T-helper 1 cell treated with Interleukin-12 subunit alpha and Interleukin-12 subunit beta and Interleukin-4 antibody, amounts not matched to agents 30 μg/mL and 1 μg/mL, for 36 hours (primary cell): ENCODE data around the gene SYNGR1.
A peak's percentile ranks its signal among the peaks of the same experiment; 100 is the strongest.

ENCODE experiments used
- H3K27ac Mint-ChIP-seq: one replicate; pipeline ENCODE4 v1.8.0; 2021; ENCODE audit warnings: mild to moderate bottlenecking, mixed read lengths
- H3K27me3 Mint-ChIP-seq: one replicate; pipeline ENCODE4 v1.8.0; 2021; ENCODE audit warnings: low read depth, mixed read lengths
- H3K36me3 Mint-ChIP-seq: one replicate; pipeline ENCODE4 v1.8.0; 2021; ENCODE audit warnings: low read depth, mixed read lengths
- H3K4me1 Mint-ChIP-seq: one replicate; pipeline ENCODE4 v1.8.0; 2021; ENCODE audit warnings: low read depth, mixed read lengths
- H3K4me3 Mint-ChIP-seq: one replicate; pipeline ENCODE4 v1.8.0; 2021; ENCODE audit warnings: mild to moderate bottlenecking, moderate library complexity, mixed read lengths
- H3K9me3 Mint-ChIP-seq: one replicate; pipeline ENCODE4 v1.8.0; 2021; ENCODE audit warnings: mixed read lengths

Gene SYNGR1

DNA sequence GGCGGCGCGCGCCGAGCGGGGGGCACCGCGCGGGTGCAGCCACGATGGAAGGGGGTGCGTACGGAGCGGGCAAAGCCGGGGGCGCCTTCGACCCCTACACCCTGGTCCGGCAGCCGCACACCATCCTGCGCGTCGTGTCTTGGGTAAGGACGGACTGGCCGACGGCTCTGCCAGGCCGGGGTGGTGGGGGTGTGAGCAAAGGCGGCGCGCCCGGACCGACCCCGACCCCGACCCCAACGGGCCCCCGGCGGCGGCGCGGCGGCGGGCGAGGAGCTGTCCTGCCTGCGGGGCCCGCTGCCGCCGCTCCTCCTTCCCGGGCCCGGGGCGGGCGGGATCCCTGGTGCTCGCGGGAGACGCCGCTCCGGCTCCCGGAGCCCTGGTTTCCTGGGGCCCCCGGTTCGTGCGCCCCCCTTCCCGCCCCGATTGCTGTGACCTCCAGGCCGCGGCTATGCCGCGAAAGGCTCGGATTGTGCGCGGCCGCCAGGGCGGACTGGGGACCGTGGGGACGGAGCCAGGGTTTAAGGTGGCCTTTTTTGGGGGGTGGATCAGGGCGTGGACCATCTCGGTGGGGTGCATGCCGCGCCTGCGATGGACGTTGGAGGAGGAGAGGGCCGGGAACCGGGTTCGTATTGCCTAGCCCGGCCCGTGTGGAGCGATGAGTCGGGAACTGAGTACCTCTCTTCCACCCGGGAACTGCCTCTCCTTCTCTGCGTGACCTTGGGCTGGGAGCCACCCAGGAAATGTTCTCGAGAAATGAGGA, at the start of gene SYNGR1:
Gene SYNGR1 (plus strand): TSS at position 25 of the 760 bp plus-strand sequence. CDS start 20 bp downstream, at position 45.
- Mint-ChIP-seq H3K36me3 (no peaks in the 10 kb centered on the region), H3K27me3 (peaks cover 39% of the 10 kb centered on the region), H3K4me3 (peak within 1 kb of the TSS; percentile 63), H3K9me3 (no peaks in the 10 kb centered on the region), H3K4me1 (peaks cover 8% of the 10 kb centered on the region), H3K27ac (no peak within 1 kb of the TSS)

DNA sequence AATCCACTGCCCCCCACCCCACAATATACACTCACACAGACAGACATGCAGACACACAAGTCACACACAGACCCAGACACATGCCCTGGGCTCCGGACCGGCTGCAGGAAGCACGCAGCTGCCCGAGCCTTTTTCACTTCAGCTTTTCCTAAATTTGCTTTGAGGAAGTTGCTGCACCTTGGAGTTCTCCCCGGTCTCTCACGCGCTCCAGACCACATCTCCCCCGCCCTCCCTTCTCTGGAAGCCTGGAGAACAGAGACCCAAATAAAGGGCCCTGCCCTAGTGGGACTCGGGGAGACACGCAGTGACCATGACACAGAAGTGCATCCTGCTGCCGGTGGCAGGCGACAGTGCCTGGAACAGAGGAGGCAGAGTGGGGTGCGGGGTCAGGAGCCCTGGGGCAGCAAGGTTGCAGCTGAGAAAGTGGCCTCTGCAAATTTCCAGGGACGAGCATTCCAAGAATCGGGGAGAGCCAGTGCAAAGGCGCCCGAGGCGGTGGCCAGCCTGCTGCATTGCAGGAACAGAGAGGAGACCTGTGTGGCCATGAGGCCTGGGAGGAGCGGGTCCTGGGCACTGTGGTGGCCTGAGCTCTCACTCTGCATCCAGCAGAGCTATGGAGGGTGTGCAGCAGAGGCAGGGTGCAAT, 49.5 kb upstream of the SYNGR1 start:
- no peak overlapping the region for H3K27ac Mint-ChIP-seq
- H3K9me3 Mint-ChIP-seq, result no peaks in the 10 kb centered on the region
- H3K4me3 Mint-ChIP-seq, result no peak overlapping the region
- H3K4me1 Mint-ChIP-seq, result peaks cover 7% of the 10 kb centered on the region
- no peaks in the 10 kb centered on the region for H3K36me3 Mint-ChIP-seq
- peaks cover 32% of the 10 kb centered on the region for H3K27me3 Mint-ChIP-seq

DNA sequence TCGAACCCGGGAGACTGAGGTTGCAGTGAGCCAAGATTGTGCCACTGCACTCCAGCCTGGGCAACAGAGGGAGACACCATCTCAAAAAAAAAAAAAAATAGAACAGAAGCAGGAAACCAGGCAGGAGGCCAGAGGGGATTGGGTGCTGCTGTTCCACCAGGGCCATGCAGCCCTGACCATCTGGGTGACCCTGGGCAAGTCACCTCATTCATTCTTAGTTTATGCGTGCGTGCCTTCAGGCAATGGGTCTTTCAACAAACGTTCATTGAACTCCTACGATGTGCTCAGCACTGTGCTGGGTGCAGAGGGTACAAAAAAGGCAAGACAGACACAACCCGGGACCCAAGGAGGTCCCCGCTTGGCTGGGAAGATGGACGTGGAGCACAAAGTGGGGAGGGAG, 48.7 kb upstream of the SYNGR1 start:
- H3K27ac Mint-ChIP-seq, result no peak overlapping the region
- no peaks in the 10 kb centered on the region for H3K36me3 Mint-ChIP-seq
- H3K4me1 Mint-ChIP-seq, result peaks cover 7% of the 10 kb centered on the region
- H3K9me3 Mint-ChIP-seq, result no peaks in the 10 kb centered on the region
- H3K4me3 Mint-ChIP-seq, result no peak overlapping the region
- H3K27me3 Mint-ChIP-seq, result peaks cover 32% of the 10 kb centered on the region

DNA sequence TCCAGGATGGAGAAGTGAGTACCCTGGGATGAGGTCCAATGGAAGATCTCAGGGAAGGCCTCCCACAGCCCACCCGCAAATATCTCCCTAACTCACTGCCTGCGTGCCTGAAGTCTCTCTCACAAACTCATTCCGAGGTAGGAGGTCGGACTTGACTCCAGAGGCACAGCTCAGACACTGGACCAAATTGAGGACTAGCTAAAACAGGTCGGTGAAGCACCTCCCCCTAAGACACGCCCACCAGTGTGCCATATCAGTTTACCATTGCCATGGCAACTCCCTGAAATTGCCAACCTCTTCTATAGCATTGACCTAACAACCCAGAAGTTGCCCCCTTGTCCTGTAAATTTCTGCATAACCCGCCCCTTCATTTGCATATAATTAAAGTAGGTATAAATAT, 47.9 kb upstream of the SYNGR1 start:
- Mint-ChIP-seq H3K9me3 (no peaks in the 10 kb centered on the region), H3K4me1 (peaks cover 9% of the 10 kb centered on the region), H3K4me3 (no peak overlapping the region), H3K27ac (no peak overlapping the region), H3K27me3 (peaks cover 32% of the 10 kb centered on the region), H3K36me3 (no peaks in the 10 kb centered on the region)

DNA sequence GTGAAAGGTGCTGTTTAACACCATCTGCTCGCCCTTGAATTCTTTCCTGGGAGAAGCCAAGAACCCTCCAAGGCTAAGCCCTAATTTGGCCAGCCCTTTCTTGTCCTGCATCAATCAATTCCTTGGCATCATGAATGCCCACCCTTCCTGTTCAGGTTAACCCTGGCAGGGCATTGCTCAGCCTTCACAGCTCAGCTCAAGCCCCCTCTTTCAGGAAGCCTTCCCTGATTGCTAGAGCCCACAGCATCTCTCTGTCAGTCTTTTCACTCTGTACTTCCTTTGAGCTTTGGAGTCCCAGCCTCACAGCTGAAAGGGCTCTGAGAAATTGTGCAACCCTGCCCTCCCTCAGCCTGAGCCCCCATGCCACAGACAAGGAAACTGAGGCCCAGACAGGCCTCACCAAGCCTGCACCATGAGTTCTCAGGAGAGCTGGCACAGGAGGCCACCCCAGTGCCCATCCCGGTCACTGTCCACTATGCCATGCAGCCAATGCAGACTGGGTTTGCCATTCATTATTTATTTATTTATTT, 47.3 kb upstream of the SYNGR1 start:
- no peak overlapping the region for H3K4me3 Mint-ChIP-seq
- H3K27me3 Mint-ChIP-seq, result peaks cover 32% of the 10 kb centered on the region
- H3K4me1 Mint-ChIP-seq, result peaks cover 9% of the 10 kb centered on the region
- no peaks in the 10 kb centered on the region for H3K36me3 Mint-ChIP-seq
- no peaks in the 10 kb centered on the region for H3K9me3 Mint-ChIP-seq
- H3K27ac Mint-ChIP-seq, result no peak overlapping the region

DNA sequence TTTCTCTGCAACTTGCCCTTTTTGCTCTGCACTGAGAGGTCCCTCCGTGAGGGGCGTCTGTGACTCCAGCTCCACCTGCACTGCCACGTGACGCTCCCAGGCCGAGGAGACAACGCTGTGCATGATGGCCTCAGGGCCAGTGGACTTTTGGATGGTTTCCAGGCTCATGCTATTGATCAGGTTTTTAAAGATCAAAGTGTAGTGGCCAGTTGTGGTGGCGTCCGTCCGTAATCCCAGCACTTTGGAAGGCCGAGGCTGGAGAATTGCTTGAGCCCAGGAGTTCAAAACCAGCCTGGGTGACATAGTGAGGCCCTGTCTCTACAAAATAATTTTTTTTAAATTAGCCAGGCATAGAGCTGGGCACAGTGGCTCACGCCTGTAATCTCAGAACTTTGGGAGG, 46.4 kb upstream of the SYNGR1 start:
- Mint-ChIP-seq H3K27me3 (peaks cover 26% of the 10 kb centered on the region), H3K4me3 (no peak overlapping the region), H3K27ac (no peak overlapping the region), H3K4me1 (peaks cover 9% of the 10 kb centered on the region), H3K9me3 (no peaks in the 10 kb centered on the region), H3K36me3 (no peaks in the 10 kb centered on the region)

GRCh38 chr22:39303892-39304671, 45.7 kb upstream of the SYNGR1 start:
- Mint-ChIP-seq H3K4me1 (peaks cover 12% of the 10 kb centered on the region), H3K27me3 (peaks cover 26% of the 10 kb centered on the region), H3K27ac (no peak overlapping the region), H3K9me3 (no peaks in the 10 kb centered on the region), H3K36me3 (no peaks in the 10 kb centered on the region), H3K4me3 (no peak overlapping the region)

GRCh38 chr22:39306456-39307361, 43.1 kb upstream of the SYNGR1 start:
- Mint-ChIP-seq H3K36me3 (peaks cover 4% of the 10 kb centered on the region), H3K9me3 (no peaks in the 10 kb centered on the region), H3K4me3 (no peak overlapping the region), H3K27me3 (peaks cover 6% of the 10 kb centered on the region), H3K4me1 (peaks cover 9% of the 10 kb centered on the region), H3K27ac (no peak overlapping the region)

- H3K4me1 Mint-ChIP-seq, result peaks cover 9% of the 10 kb centered on the region
- H3K27ac Mint-ChIP-seq, result no peak overlapping the region
- no peak overlapping the region for H3K4me3 Mint-ChIP-seq
- H3K27me3 Mint-ChIP-seq, result no peaks in the 10 kb centered on the region
- H3K9me3 Mint-ChIP-seq, result no peaks in the 10 kb centered on the region
- H3K36me3 Mint-ChIP-seq, result peaks cover 19% of the 10 kb centered on the region
Observed at GRCh38 chr22:39308614-39309363, 41.0 kb upstream of the SYNGR1 start.

DNA sequence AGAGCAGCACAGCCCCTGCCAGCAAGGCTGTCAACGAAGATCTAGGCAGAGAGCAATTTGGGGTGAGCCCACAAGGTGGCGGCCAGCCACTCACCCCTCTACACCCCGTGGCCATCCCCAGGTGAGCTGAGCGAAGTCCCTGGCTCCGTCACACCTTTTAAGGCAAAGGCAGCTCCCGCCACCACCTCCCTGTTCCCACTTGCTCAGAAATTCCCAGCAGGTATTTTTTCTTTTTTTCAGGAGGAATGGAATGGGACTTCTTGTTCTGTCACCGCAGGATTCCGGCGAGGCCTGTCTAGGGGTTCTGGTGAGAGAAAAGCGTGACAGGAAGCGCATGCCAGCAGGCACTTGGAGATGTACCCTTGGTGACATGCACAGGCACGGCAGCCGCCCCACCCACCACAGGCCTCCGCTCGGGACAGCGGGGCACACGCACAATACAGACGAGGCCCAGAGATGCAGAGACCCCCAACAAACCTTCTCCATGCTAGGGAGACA, 40.4 kb upstream of the SYNGR1 start:
- Mint-ChIP-seq H3K36me3 (peaks cover 21% of the 10 kb centered on the region), H3K4me1 (peaks cover 9% of the 10 kb centered on the region), H3K27me3 (no peaks in the 10 kb centered on the region), H3K4me3 (no peak overlapping the region), H3K27ac (no peak overlapping the region), H3K9me3 (no peaks in the 10 kb centered on the region)

- H3K27ac Mint-ChIP-seq, result peak overlapping the region; percentile 45
- no peaks in the 10 kb centered on the region for H3K27me3 Mint-ChIP-seq
- H3K36me3 Mint-ChIP-seq, result peaks cover 24% of the 10 kb centered on the region
Observed at GRCh38 chr22:39309881-39310714, 39.7 kb upstream of the SYNGR1 start.

DNA sequence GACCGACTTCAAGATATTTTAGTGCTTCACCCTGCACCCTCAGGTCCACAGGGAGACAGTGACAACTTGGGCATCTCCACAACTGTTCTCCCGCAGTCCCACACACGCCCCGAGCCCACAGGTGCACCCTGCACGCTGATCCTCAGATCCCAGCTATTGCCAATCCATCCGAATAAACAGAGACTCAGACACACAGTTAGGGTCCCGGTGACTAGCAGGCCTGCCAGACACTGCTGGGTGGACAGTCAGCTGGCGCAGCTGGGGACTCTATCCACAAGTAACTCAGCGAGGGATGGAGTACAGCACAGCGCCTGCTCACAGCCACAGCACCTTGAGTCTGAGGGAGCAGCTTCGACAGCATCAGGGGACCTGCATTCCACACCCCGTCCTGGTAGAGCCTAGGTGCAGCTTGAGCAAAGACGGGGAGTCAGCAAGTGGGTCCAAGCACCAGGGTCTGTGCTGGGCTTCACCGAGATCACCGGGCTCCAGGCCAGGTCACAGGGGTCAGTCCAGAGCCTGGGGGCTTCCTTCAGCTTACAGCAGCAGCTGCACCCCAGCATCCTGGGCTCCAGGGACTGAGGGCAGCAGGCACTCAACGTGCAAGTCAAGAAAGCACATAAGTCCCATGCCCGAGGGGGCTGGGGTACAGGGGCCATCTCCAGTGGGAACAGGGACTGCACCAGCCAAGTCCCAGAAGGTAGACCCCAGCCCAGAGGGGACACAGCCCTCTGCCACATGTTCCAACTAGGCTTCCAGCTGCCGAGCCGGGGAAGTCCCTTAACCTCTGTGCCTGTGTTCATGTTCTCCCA, 38.0 kb upstream of the SYNGR1 start:
- H3K9me3 Mint-ChIP-seq, result no peaks in the 10 kb centered on the region
- no peak overlapping the region for H3K4me3 Mint-ChIP-seq
- peaks cover 40% of the 10 kb centered on the region for H3K36me3 Mint-ChIP-seq
- H3K27ac Mint-ChIP-seq, result no peak overlapping the region
- H3K27me3 Mint-ChIP-seq, result no peaks in the 10 kb centered on the region
- peaks cover 23% of the 10 kb centered on the region for H3K4me1 Mint-ChIP-seq

More at GRCh38 chr22:39309881-39310714, 39.7 kb upstream of the SYNGR1 start:
- H3K9me3 Mint-ChIP-seq, result no peaks in the 10 kb centered on the region
- H3K4me3 Mint-ChIP-seq, result no peak overlapping the region
- peaks cover 9% of the 10 kb centered on the region for H3K4me1 Mint-ChIP-seq
